ENCODE measurements around the gene CLCN4.

Gene CLCN4

DNA sequence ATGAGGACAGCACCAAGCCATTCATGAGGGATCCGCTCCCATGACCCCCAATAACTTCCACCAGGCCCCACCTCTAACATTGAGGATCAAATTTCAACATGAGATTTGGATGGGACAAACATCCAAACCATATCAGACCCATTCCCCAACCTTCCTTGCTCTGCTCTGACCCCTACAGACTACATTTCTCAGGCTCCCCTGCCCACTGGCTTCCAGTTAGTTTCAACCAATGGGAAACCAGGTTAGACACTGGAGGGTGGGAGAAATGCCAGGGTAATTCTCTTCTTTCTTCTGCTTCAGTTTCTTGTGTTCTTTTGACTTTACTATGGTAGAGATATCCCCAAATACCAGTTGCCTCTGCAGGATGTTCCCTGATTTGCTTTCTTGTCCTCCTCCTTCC lies 125.7 kb downstream of the CLCN4 start:
- TF ChIP-seq, protein P1, sequence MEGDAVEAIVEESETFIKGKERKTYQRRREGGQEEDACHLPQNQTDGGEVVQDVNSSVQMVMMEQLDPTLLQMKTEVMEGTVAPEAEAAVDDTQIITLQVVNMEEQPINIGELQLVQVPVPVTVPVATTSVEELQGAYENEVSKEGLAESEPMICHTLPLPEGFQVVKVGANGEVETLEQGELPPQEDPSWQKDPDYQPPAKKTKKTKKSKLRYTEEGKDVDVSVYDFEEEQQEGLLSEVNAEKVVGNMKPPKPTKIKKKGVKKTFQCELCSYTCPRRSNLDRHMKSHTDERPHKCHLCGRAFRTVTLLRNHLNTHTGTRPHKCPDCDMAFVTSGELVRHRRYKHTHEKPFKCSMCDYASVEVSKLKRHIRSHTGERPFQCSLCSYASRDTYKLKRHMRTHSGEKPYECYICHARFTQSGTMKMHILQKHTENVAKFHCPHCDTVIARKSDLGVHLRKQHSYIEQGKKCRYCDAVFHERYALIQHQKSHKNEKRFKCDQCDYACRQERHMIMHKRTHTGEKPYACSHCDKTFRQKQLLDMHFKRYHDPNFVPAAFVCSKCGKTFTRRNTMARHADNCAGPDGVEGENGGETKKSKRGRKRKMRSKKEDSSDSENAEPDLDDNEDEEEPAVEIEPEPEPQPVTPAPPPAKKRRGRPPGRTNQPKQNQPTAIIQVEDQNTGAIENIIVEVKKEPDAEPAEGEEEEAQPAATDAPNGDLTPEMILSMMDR (IDR thresholded peaks at IDR 0.05; ENCODE audit: low read depth, low read length, missing control alignments) = no peak
- H3K4me3 ChIP-seq (ENCODE audit: low read depth, low read length) = no peak overlapping the region
- DNase-seq (ENCODE audit: low read depth) = no peak

DNA sequence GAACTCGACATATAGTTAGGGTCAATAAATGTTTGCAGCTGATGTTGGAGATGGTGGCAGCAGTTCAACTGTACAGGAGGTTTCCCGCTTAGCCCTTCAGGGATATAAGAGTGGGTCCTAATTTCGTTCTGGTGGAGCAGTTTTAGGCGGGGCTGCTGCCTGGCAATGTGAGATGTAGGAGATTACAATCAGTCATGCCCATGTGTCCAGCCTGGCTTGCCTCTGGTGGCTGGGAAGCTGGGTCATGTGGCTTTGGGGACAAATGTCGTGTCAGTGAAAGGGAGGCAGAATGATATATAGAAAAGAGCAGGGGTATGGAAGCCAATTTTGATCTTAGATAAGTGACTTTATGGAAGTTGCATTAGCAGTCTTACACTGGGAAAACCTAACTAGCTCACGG lies 129.4 kb downstream of the CLCN4 start:
- TF ChIP-seq, protein P1 (IDR thresholded peaks at IDR 0.05; ENCODE audit: low read depth, low read length, missing control alignments) = no peak
- H3K4me3 ChIP-seq (ENCODE audit: low read depth, low read length) = no peak overlapping the region
- no peak for DNase-seq (ENCODE audit: low read depth)
